ENCODE results near the gene RASD2. TPM values are rescaled to one million over a fixed set of nuclear protein-coding genes. Genes with fewer than 3 reads are reported as not detected.

Gene RASD2
- total and polyA plus RNA-seq, 2 donors (not counting 1 experiment from before 2014, with no cell fraction given), result 0.07 TPM; not detected in 1

DNA sequence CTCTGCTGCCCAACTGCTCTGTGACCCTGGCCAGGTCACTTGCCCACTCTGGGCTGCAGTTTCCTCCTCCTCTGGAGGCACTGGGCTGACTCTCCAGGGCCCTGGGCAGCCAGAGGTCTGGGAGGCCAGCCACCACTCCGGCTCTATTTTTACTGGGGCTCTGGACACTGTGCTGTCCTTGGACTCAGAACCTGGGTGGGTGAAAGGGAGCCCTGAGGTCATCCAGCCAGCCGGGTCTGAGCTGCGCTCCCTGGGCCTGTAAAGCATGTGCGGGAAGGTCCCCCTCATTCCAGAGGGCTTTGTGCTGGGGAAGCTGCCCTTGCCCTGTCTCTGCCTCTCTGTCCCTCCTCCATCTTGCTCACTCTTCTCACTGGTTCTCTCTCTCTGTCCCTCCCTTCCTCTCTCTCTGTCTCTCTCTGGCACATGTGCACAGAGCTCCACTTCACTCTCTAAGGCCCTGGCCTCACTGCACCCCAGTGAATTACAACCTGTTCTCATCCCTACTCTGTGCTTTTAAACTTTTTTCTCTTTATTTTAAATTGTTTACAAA is 51.9 kb downstream of the RASD2 start:
- Histone ChIP-seq H3K36me3 (replicated peaks in 1 of 2; ENCODE audit: control extremely low read depth in 1 of 2, control insufficient read depth in 1 of 2, extremely low read depth in 1 of 2, insufficient read depth in 2 of 2, low read length in 1 of 2) (no peaks in the 10 kb centered on the region), H3K27me3 (replicated peaks in 1 of 4; ENCODE audit: control extremely low read depth in 1 of 4, control insufficient read depth in 3 of 4, insufficient read depth in 4 of 4, low read length in 3 of 4) (peaks cover 0 to 2% (median 0%) of the 10 kb centered on the region in 4 experiments), H4K20me1 (ENCODE audit: control insufficient read depth, insufficient read depth, low read length, poor library complexity, severe bottlenecking) (no peaks in the 10 kb centered on the region), H2AFZ (ENCODE audit: insufficient read depth, low read depth, low read length, poor library complexity, severe bottlenecking) (no peak overlapping the region), H3K9ac (ENCODE audit: low read length) (no peak overlapping the region), H3K4me2 (replicated peaks; ENCODE audit: low read depth, low read length, poor library complexity, severe bottlenecking) (no peak overlapping the region), H3K79me2 (ENCODE audit: control insufficient read depth, insufficient read depth, low read length) (no peaks in the 10 kb centered on the region), H3K27ac (ENCODE audit: low read length in 2 of 2) (no peak overlapping the region), H3K4me3 (ENCODE audit: control extremely low read depth in 1 of 5, extremely low read depth in 1 of 5, insufficient read depth in 1 of 5, low read depth in 2 of 5, low read length in 4 of 5) (no peak overlapping the region), H3K9me3 (ENCODE audit: control extremely low read depth in 1 of 3, control insufficient read depth in 2 of 3, insufficient read depth in 1 of 3, low read length in 2 of 3) (no peaks in the 10 kb centered on the region), H3K4me1 (ENCODE audit: control insufficient read depth in 2 of 2, insufficient read depth in 2 of 2, low read length in 2 of 2) (no peaks in the 10 kb centered on the region)
- WGBS (ENCODE audit: insufficient coverage), result 97% methylated on average over 3 of the region's 4 CpGs
- POLR2A ChIA-PET, result no interaction called here
- peaks cover 18% of the 10 kb centered on the region for H3K27me3 Mint-ChIP-seq
- H3K9me3 Mint-ChIP-seq (ENCODE audit: insufficient read depth), result no peaks in the 10 kb centered on the region
- CTCF ChIA-PET, result interaction anchor here (1.3 kb wide), 1 partner anchor 10 kb away, joined by 4 read pairs; no protein-coding TSS in a partner anchor
- no peak overlapping the region for H3K27ac Mint-ChIP-seq
- DNase-seq (no peak), ATAC-seq (ENCODE audit: low read depth) (no peak)
- intact Hi-C loops (cut with micrococcal nuclease), result no loop called here
- no peak overlapping the region for H3K4me3 Mint-ChIP-seq
- no peaks in the 10 kb centered on the region for H3K4me1 Mint-ChIP-seq
- TF ChIP-seq, protein P1, sequence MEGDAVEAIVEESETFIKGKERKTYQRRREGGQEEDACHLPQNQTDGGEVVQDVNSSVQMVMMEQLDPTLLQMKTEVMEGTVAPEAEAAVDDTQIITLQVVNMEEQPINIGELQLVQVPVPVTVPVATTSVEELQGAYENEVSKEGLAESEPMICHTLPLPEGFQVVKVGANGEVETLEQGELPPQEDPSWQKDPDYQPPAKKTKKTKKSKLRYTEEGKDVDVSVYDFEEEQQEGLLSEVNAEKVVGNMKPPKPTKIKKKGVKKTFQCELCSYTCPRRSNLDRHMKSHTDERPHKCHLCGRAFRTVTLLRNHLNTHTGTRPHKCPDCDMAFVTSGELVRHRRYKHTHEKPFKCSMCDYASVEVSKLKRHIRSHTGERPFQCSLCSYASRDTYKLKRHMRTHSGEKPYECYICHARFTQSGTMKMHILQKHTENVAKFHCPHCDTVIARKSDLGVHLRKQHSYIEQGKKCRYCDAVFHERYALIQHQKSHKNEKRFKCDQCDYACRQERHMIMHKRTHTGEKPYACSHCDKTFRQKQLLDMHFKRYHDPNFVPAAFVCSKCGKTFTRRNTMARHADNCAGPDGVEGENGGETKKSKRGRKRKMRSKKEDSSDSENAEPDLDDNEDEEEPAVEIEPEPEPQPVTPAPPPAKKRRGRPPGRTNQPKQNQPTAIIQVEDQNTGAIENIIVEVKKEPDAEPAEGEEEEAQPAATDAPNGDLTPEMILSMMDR (IDR thresholded peaks at IDR 0.05), result no peak
- no peak for TF ChIP-seq EZH2 (IDR thresholded peaks at IDR 0.05; ENCODE audit: borderline replicate concordance, insufficient read depth, low read depth, low read length, poor library complexity, severe bottlenecking)

DNA sequence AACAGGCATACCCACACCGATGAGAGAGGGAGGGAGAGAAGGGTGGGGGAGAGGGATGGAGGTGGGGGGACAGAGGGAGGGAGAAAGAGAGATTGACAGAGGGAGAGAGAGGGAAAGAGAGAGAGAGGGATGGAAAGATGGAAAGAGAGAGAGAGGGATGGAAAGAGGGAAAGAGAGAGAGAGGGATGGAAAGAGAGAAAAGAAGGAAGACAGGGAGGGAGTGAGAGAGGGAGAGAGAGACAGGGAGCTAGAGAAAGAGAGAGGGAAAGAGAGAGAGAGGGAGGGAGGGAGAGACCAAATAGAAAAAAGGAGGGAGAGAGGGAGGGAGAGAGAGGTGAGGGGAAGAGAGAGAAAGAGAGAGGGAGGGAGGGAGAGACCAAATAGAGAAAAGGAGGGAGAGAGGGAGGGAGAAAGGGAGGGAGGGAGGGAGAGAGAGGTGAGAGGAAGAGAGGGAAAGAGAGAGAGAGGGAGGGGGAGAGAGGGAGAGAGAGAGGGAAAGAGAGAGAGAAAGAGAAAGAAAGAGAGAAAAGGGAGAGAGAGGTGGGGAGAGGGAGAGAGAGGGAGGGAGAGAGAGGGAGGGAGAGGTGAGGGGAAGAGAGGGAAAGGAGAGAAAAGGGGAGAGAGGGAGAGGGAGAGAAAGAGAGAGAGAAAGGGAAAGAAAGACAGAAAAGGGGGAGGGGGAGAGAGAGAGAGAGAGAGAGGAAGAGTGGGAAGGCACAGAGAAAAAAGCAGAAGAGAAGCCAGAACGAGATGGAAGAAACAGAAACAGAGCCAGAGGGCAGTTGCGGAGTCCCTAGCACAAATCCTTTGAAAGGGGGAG is 52.6 kb downstream of the RASD2 start:
- CTCF ChIA-PET, result interaction anchor here (1.3 kb wide), 1 partner anchor 10 kb away, joined by 4 read pairs; no protein-coding TSS in a partner anchor
- H3K4me1 ChIP-seq (ENCODE audit: control insufficient read depth in 2 of 2, insufficient read depth in 2 of 2, low read length in 2 of 2), result no peaks in the 10 kb centered on the region
- 57% methylated on average over 2 of the region's 3 CpGs for WGBS (ENCODE audit: insufficient coverage)

More for the DNA sequence above, 52.6 kb downstream of the RASD2 start:
- no peaks in the 10 kb centered on the region for H3K9me3 ChIP-seq (ENCODE audit: control extremely low read depth in 1 of 3, control insufficient read depth in 2 of 3, insufficient read depth in 1 of 3, low read length in 2 of 3)
- H3K27ac ChIP-seq (ENCODE audit: low read length in 2 of 2), result no peak overlapping the region
- H3K27me3 Mint-ChIP-seq, result peaks cover 18% of the 10 kb centered on the region
- no peaks in the 10 kb centered on the region for H4K20me1 ChIP-seq (ENCODE audit: control insufficient read depth, insufficient read depth, low read length, poor library complexity, severe bottlenecking)
- POLR2A ChIA-PET, result no interaction called here
- ATAC-seq (ENCODE audit: low read depth) (no peak), DNase-seq (no peak)
- intact Hi-C loops (cut with micrococcal nuclease), result no loop called here
- no peak overlapping the region for H3K4me3 Mint-ChIP-seq
- H3K4me3 ChIP-seq (ENCODE audit: control extremely low read depth in 1 of 5, extremely low read depth in 1 of 5, insufficient read depth in 1 of 5, low read depth in 2 of 5, low read length in 4 of 5), result no peak overlapping the region
- no peak overlapping the region for H3K27ac Mint-ChIP-seq
- TF ChIP-seq, protein P1 (IDR thresholded peaks at IDR 0.05), result no peak
- no peak for TF ChIP-seq EZH2 (IDR thresholded peaks at IDR 0.05; ENCODE audit: borderline replicate concordance, insufficient read depth, low read depth, low read length, poor library complexity, severe bottlenecking)
- no peak overlapping the region for H3K4me2 ChIP-seq (replicated peaks; ENCODE audit: low read depth, low read length, poor library complexity, severe bottlenecking)
- H3K27me3 ChIP-seq (replicated peaks in 1 of 4; ENCODE audit: control extremely low read depth in 1 of 4, control insufficient read depth in 3 of 4, insufficient read depth in 4 of 4, low read length in 3 of 4), result peaks cover 0 to 2% (median 0%) of the 10 kb centered on the region in 4 experiments
- H3K9ac ChIP-seq (ENCODE audit: low read length), result no peak overlapping the region
- no peak overlapping the region for H2AFZ ChIP-seq (ENCODE audit: insufficient read depth, low read depth, low read length, poor library complexity, severe bottlenecking)
- no peaks in the 10 kb centered on the region for H3K36me3 ChIP-seq (replicated peaks in 1 of 2; ENCODE audit: control extremely low read depth in 1 of 2, control insufficient read depth in 1 of 2, extremely low read depth in 1 of 2, insufficient read depth in 2 of 2, low read length in 1 of 2)
- H3K4me1 Mint-ChIP-seq, result no peaks in the 10 kb centered on the region
- no peaks in the 10 kb centered on the region for H3K9me3 Mint-ChIP-seq (ENCODE audit: insufficient read depth)
- no peaks in the 10 kb centered on the region for H3K79me2 ChIP-seq (ENCODE audit: control insufficient read depth, insufficient read depth, low read length)

Data from B cell (primary cell).